ENCODE results near the gene LGALS4.

GRCh38 chr19:38788478-38789243, 24.1 kb downstream of the LGALS4 start, which contains the start of gene LGALS7B:
- TF ChIP-seq EZH2 (IDR thresholded peaks at IDR 0.05; ENCODE audit: insufficient read depth, poor library complexity, severe bottlenecking) (no peak), EZH2phosphoT487 (IDR thresholded peaks at IDR 0.05; ENCODE audit: insufficient read depth, low read depth) (no peak)
